ENCODE measurements around the gene SWT1. TPM values are rescaled to one million over a fixed set of nuclear protein-coding genes. Genes with fewer than 3 reads are reported as not detected.
A peak's percentile ranks its signal among the peaks of the same experiment; 100 is the strongest.

The SWT1 gene
- total and polyA plus RNA-seq, 2 of the 13 experiments (the other 11 are each of a cell fraction or from before 2014, with no cell fraction given): 1.7 to 2.5 TPM

DNA sequence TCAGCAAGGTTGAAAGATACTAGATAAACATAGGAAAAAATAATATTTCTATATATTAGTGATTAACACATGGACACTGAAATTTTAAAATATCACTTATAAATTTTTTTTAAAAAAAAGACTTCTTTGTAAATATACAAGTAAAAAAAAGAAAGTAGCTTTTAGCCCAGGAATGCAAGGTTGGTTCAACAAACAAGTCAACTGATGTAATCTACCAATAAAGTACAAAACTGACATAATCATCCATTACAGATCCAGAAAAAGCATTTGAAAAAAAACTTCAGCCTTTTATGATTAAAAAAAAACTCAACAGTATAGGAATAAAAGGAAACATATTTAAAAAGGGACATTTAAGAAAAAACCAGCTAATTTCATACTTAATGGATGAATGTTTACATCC lies 48.6 kb upstream of the SWT1 start:
- intact Hi-C loops (cut with micrococcal nuclease; ENCODE audit: unreplicated experiment) (no loop called here), in situ Hi-C loops (cut with HindIII; ENCODE audit: extremely low pct_ligation_motif_present, low pct_unique_long_range_greater_than_20kb) (no loop called here)
- DNase-seq (ENCODE audit: low spot score): no peak
- Histone ChIP-seq H3K4me1 (ENCODE audit: insufficient read depth, low read length) (no peaks in the 10 kb centered on the region), H2AFZ (ENCODE audit: low read length) (no peak overlapping the region), H4K20me1 (ENCODE audit: insufficient read depth, low read length) (no peaks in the 10 kb centered on the region), H3K27ac (ENCODE audit: extremely low read length, insufficient read depth, low read length) (no peak overlapping the region), H3K9ac (ENCODE audit: insufficient read depth, low read depth, low read length) (no peak overlapping the region), H3K4me2 (ENCODE audit: low read depth, low read length) (no peak overlapping the region), H3K4me3 (replicated peaks in 1 of 3; ENCODE audit: insufficient read depth in 1 of 3, low read depth in 2 of 3, low read length in 3 of 3) (no peak overlapping the region), H3K36me3 (replicated peaks in 1 of 2; ENCODE audit: control insufficient read depth in 1 of 2, insufficient read depth in 2 of 2, low read length in 2 of 2) (no peaks in the 10 kb centered on the region), H3K27me3 (ENCODE audit: control insufficient read depth in 1 of 2, insufficient read depth in 2 of 2, low read length in 2 of 2) (no peaks in the 10 kb centered on the region), H3K79me2 (ENCODE audit: insufficient read depth, low read length) (no peaks in the 10 kb centered on the region), H3K9me3 (ENCODE audit: low read length) (peaks cover 11% of the 10 kb centered on the region; the same call in 1 of the 2 replicates)
- FAIRE-seq: no peak
- no peak for ATAC-seq
- TF ChIP-seq GPN1 (CRISPR knock-in tag; IDR thresholded peaks at IDR 0.05; ENCODE audit: borderline replicate concordance): no peak
- no peak for TF ChIP-seq NR1H2 (CRISPR knock-in tag; IDR thresholded peaks at IDR 0.05; ENCODE audit: borderline replicate concordance, low read depth)
- TF ChIP-seq ZNF205 (CRISPR knock-in tag; IDR thresholded peaks at IDR 0.05): no peak
- no peak for TF ChIP-seq MBD4 (IDR thresholded peaks at IDR 0.05; ENCODE audit: borderline replicate concordance, low read length)
- TF ChIP-seq KMT2A (CRISPR knock-in tag; IDR thresholded peaks at IDR 0.05): no peak
- TF ChIP-seq, protein P1, sequence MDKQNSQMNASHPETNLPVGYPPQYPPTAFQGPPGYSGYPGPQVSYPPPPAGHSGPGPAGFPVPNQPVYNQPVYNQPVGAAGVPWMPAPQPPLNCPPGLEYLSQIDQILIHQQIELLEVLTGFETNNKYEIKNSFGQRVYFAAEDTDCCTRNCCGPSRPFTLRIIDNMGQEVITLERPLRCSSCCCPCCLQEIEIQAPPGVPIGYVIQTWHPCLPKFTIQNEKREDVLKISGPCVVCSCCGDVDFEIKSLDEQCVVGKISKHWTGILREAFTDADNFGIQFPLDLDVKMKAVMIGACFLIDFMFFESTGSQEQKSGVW (CRISPR knock-in tag; IDR thresholded peaks at IDR 0.05; ENCODE audit: borderline replicate concordance): no peak
- TF ChIP-seq ZNF12 (CRISPR knock-in tag; IDR thresholded peaks at IDR 0.05): no peak
- BruUV-seq (replicated peaks): no TSS peak
- POLR2A ChIA-PET: no interaction called here
- CTCF ChIA-PET (ENCODE audit: low intra/inter-chr PET ratio, low total read pairs): no interaction called here

DNA sequence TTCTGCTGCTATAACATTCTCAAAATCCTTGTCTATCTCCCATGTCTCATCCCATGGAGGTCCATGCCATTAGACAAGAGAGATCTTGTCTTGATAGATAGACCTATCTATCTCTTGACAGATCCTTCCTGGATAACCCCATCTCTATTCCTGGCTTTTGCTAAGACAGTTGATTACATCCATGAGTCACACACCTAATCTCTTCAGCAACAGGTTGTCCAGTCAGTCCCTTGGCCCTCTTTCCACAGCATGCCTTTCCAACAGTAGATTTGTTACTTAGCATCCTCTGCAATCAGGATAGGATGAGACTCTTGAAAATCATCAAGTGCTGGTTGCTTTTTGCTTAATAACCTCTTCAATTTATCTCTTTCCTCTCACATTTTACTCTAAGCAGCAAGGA lies 46.8 kb upstream of the SWT1 start:
- peaks cover 11% of the 10 kb centered on the region; the same call in 1 of the 2 replicates for H3K9me3 ChIP-seq (ENCODE audit: low read length)
- in situ Hi-C loops (cut with HindIII; ENCODE audit: extremely low pct_ligation_motif_present, low pct_unique_long_range_greater_than_20kb) (no loop called here), intact Hi-C loops (cut with micrococcal nuclease; ENCODE audit: unreplicated experiment) (no loop called here)
- no peak overlapping the region for H3K4me3 ChIP-seq (replicated peaks in 1 of 3; ENCODE audit: insufficient read depth in 1 of 3, low read depth in 2 of 3, low read length in 3 of 3)
- no peak overlapping the region for H3K4me2 ChIP-seq (ENCODE audit: low read depth, low read length)
- CTCF ChIA-PET (ENCODE audit: low intra/inter-chr PET ratio, low total read pairs): no interaction called here
- no peaks in the 10 kb centered on the region for H3K79me2 ChIP-seq (ENCODE audit: insufficient read depth, low read length)
- no peaks in the 10 kb centered on the region for H3K36me3 ChIP-seq (replicated peaks in 1 of 2; ENCODE audit: control insufficient read depth in 1 of 2, insufficient read depth in 2 of 2, low read length in 2 of 2)
- POLR2A ChIA-PET: no interaction called here
- DNase-seq (ENCODE audit: low spot score) (no peak), FAIRE-seq (no peak), ATAC-seq (peak; percentile 32; the same call in 1 of the 3 replicates)
- no peaks in the 10 kb centered on the region for H3K27me3 ChIP-seq (ENCODE audit: control insufficient read depth in 1 of 2, insufficient read depth in 2 of 2, low read length in 2 of 2)
- no peaks in the 10 kb centered on the region for H4K20me1 ChIP-seq (ENCODE audit: insufficient read depth, low read length)
- H3K9ac ChIP-seq (ENCODE audit: insufficient read depth, low read depth, low read length): no peak overlapping the region
- H2AFZ ChIP-seq (ENCODE audit: low read length): no peak overlapping the region
- H3K27ac ChIP-seq (ENCODE audit: extremely low read length, insufficient read depth, low read length): no peak overlapping the region
- no peaks in the 10 kb centered on the region for H3K4me1 ChIP-seq (ENCODE audit: insufficient read depth, low read length)
- BruUV-seq (replicated peaks): no TSS peak
- TF ChIP-seq ZNF790 (CRISPR knock-in tag; IDR thresholded peaks at IDR 0.05; ENCODE audit: borderline replicate concordance) (no peak), SRF (IDR thresholded peaks at IDR 0.05; ENCODE audit: low read depth, low read length) (no peak), GATA4 (IDR thresholded peaks at IDR 0.05; ENCODE audit: borderline replicate concordance, low read depth) (no peak), ZNF678 (CRISPR knock-in tag; IDR thresholded peaks at IDR 0.05) (no peak), CCAR2 (optimal IDR thresholded peaks at IDR 0.05; ENCODE audit: low read depth, low read length) (no peak), ZNF430 (CRISPR knock-in tag; IDR thresholded peaks at IDR 0.05) (no peak), CEBPG (CRISPR knock-in tag; IDR thresholded peaks at IDR 0.05) (no peak), ZNF572 (CRISPR knock-in tag; IDR thresholded peaks at IDR 0.05) (no peak), PAWR (CRISPR knock-in tag; IDR thresholded peaks at IDR 0.05; ENCODE audit: borderline replicate concordance) (no peak)
- TF ChIP-seq, protein P2, sequence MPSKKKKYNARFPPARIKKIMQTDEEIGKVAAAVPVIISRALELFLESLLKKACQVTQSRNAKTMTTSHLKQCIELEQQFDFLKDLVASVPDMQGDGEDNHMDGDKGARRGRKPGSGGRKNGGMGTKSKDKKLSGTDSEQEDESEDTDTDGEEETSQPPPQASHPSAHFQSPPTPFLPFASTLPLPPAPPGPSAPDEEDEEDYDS (CRISPR knock-in tag; IDR thresholded peaks at IDR 0.05): no peak
- TF ChIP-seq, protein P3, sequence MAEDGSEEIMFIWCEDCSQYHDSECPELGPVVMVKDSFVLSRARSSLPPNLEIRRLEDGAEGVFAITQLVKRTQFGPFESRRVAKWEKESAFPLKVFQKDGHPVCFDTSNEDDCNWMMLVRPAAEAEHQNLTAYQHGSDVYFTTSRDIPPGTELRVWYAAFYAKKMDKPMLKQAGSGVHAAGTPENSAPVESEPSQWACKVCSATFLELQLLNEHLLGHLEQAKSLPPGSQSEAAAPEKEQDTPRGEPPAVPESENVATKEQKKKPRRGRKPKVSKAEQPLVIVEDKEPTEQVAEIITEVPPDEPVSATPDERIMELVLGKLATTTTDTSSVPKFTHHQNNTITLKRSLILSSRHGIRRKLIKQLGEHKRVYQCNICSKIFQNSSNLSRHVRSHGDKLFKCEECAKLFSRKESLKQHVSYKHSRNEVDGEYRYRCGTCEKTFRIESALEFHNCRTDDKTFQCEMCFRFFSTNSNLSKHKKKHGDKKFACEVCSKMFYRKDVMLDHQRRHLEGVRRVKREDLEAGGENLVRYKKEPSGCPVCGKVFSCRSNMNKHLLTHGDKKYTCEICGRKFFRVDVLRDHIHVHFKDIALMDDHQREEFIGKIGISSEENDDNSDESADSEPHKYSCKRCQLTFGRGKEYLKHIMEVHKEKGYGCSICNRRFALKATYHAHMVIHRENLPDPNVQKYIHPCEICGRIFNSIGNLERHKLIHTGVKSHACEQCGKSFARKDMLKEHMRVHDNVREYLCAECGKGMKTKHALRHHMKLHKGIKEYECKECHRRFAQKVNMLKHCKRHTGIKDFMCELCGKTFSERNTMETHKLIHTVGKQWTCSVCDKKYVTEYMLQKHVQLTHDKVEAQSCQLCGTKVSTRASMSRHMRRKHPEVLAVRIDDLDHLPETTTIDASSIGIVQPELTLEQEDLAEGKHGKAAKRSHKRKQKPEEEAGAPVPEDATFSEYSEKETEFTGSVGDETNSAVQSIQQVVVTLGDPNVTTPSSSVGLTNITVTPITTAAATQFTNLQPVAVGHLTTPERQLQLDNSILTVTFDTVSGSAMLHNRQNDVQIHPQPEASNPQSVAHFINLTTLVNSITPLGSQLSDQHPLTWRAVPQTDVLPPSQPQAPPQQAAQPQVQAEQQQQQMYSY (CRISPR knock-in tag; IDR thresholded peaks at IDR 0.05): no peak

Measured in HepG2 (cell line).